HepG2 (cell line): Measurements from ENCODE around the gene COQ7. TPM values are rescaled to one million over a fixed set of nuclear protein-coding genes. Genes with fewer than 3 reads are reported as not detected.

ENCODE experiments used
- ATAC-seq: fragments of 200-7000 bp; cut with Tn5 transposase; 3 replicates; pipeline ENCODE4 v1.9.1; 2020; ENCODE audit warnings: mild to moderate bottlenecking, moderate library complexity
- BruUV-seq: library from RNA; stranded (reverse); fragments of 400-500 nt; replicated peaks from 2 replicates; lab custom pipeline; 2021; lab: Mats Ljungman, UMichigan
- CTCF ChIA-PET: fragments of 300-600 bp; formaldehyde crosslinking; extraction: SDS; loops from one replicate; lab custom pipeline; 2021; ENCODE audit warnings: low total read pairs, inconsistent platforms, low intra/inter-chr PET ratio; lab: Yijun Ruan, JAX
- POLR2A ChIA-PET: fragments of 350-600 bp; sonication (Branson Sonifier 250); formaldehyde crosslinking; loops from one replicate; lab custom pipeline; 2020; ENCODE audit warnings: antibody characterized with exemption, inconsistent platforms; lab: Yijun Ruan, JAX
- DNase-seq: peaks from one replicate; pipeline ENCODE4 v3.0.0-alpha.2; 2015; ENCODE audit warnings: low spot score
- FAIRE-seq: peaks from 3 replicates; lab custom pipeline; 2011; peaks lifted over from hg19 to GRCh38; lab: Jason Lieb, UNC
- H2AFZ ChIP-seq: one replicate; pipeline ENCODE4 v1.6.1; 2011; ENCODE audit warnings: low read length, inconsistent platforms
- H3K27ac ChIP-seq: fragments of 300-600 bp; 3 replicates; pipeline ENCODE4 v1.8.0; 2011; ENCODE audit warnings: mixed run types, mild to moderate bottlenecking, mixed read lengths, low read length, inconsistent platforms; ENCODE audit not compliant: insufficient read depth; ENCODE audit errors: extremely low read length
- H3K27me3 ChIP-seq, 2 experiments: fragments of 200-600 bp in 1 of 2; 2 replicates in 1 of 2; 3 replicates in 1 of 2; pipeline versions ENCODE4 v1.6.0 to v1.8.0; 2011; ENCODE audit warnings: low read length in 2 of 2, mild to moderate bottlenecking in 2 of 2, moderate library complexity in 2 of 2, inconsistent platforms in 1 of 2; ENCODE audit not compliant: insufficient read depth in 2 of 2, control insufficient read depth in 1 of 2
- H3K36me3 ChIP-seq, 2 experiments: fragments of 200-600 bp in 1 of 2; replicated peaks in 1 of 2; 2 replicates in 1 of 2; 3 replicates in 1 of 2; pipeline versions ENCODE4 v1.5.1 to v1.8.0; 2011; ENCODE audit warnings: low read length in 2 of 2, inconsistent platforms in 1 of 2; ENCODE audit not compliant: insufficient read depth in 2 of 2, control insufficient read depth in 1 of 2
- H3K4me1 ChIP-seq: 2 replicates; pipeline ENCODE4 v1.5.1; 2012; ENCODE audit warnings: low read length, inconsistent platforms; ENCODE audit not compliant: insufficient read depth
- H3K4me2 ChIP-seq: 2 replicates; pipeline ENCODE4 v1.6.0; 2011; ENCODE audit warnings: low read depth, low read length, inconsistent platforms
- H3K4me3 ChIP-seq, 3 experiments: fragments of 200-600 bp in 1 of 3; sonication (generic), shearing (Covaris generic) in 1 of 3; replicated peaks in 1 of 3; 2 replicates each; pipeline ENCODE4 v1.5.1; 2011 to 2016; ENCODE audit warnings: low read length in 3 of 3, inconsistent platforms in 2 of 3, low read depth in 2 of 3, mild to moderate bottlenecking in 2 of 3, control low read depth in 1 of 3, mixed read lengths in 1 of 3; ENCODE audit not compliant: insufficient read depth in 1 of 3
- H3K79me2 ChIP-seq: one replicate; pipeline ENCODE4 v1.6.1; 2011; ENCODE audit warnings: low read length, inconsistent platforms; ENCODE audit not compliant: insufficient read depth
- H3K9ac ChIP-seq: 2 replicates; pipeline ENCODE4 v1.6.0; 2011; ENCODE audit warnings: mild to moderate bottlenecking, low read depth, low read length, inconsistent platforms; ENCODE audit not compliant: insufficient read depth
- H3K9me3 ChIP-seq: 2 replicates; pipeline ENCODE4 v1.5.1; 2012; ENCODE audit warnings: mild to moderate bottlenecking, low read length
- H4K20me1 ChIP-seq: 2 replicates; pipeline ENCODE4 v1.6.0; 2011; ENCODE audit warnings: inconsistent platforms, mild to moderate bottlenecking, low read length, moderate library complexity; ENCODE audit not compliant: insufficient read depth
- AHR ChIP-seq: IDR thresholded peaks from 2 replicates; pipeline ENCODE4 v1.6.1; 2018; ENCODE audit warnings: missing genetic modification reagents, missing compliant biosample characterization
- ARNTL ChIP-seq: sonication (generic); formaldehyde crosslinking; IDR thresholded peaks from 2 replicates; pipeline ENCODE4 v1.4.0; 2020; ENCODE audit warnings: mild to moderate bottlenecking, missing genetic modification reagents
- BRD4 ChIP-seq: sonication (generic); formaldehyde crosslinking; IDR thresholded peaks from 2 replicates; pipeline ENCODE4 v1.4.0; 2020; ENCODE audit warnings: missing genetic modification reagents
- ESRRA ChIP-seq: sonication (generic); formaldehyde crosslinking; IDR thresholded peaks from 2 replicates; pipeline ENCODE4 v1.5.1; 2020; ENCODE audit warnings: mild to moderate bottlenecking, low read depth, missing genetic modification reagents
- HNRNPL ChIP-seq: fragments of 200-400 bp; formaldehyde crosslinking; IDR thresholded peaks from 2 replicates; pipeline ENCODE4 v1.6.1; 2017; ENCODE audit warnings: mild to moderate bottlenecking, low read depth, low read length
- KLF16 ChIP-seq, 2 experiments: sonication (generic) in 1 of 2; formaldehyde crosslinking in 1 of 2; IDR thresholded peaks; 2 replicates each; pipeline versions ENCODE4 v1.6.1 to v1.8.0; 2016 to 2023; ENCODE audit warnings: missing genetic modification reagents in 2 of 2, missing compliant biosample characterization in 1 of 2
- NR2F1 ChIP-seq, 2 experiments: fragments of 450-650 bp in 1 of 2; formaldehyde crosslinking in 1 of 2; IDR thresholded peaks; 2 replicates each; pipeline versions ENCODE4 v1.5.0 to v1.6.1; 2016 to 2020; ENCODE audit warnings: mild to moderate bottlenecking in 1 of 2, missing compliant biosample characterization in 1 of 2, missing genetic modification reagents in 1 of 2, moderate library complexity in 1 of 2
- RBM22 ChIP-seq: fragments of 200-400 bp; formaldehyde crosslinking; optimal IDR thresholded peaks from 2 replicates; pipeline ENCODE3; 2017; ENCODE audit warnings: mild to moderate bottlenecking, low read length, moderate library complexity
- TAF1 ChIP-seq: sonication (generic); formaldehyde crosslinking; IDR thresholded peaks from 2 replicates; pipeline ENCODE4 v1.4.0; 2020; ENCODE audit warnings: missing genetic modification reagents
- ZBTB42 ChIP-seq: sonication (generic); formaldehyde crosslinking; IDR thresholded peaks from 2 replicates; pipeline ENCODE4 v1.5.0; 2020; ENCODE audit warnings: mild to moderate bottlenecking, missing genetic modification reagents
- ZC3H13 ChIP-seq: sonication (generic); formaldehyde crosslinking; IDR thresholded peaks from 2 replicates; pipeline ENCODE4 v1.8.1; 2023; ENCODE audit warnings: mild to moderate bottlenecking, missing genetic modification reagents, moderate library complexity
- ZNF10 ChIP-seq: sonication (generic); formaldehyde crosslinking; IDR thresholded peaks from 2 replicates; pipeline ENCODE4 v1.4.0; 2020; ENCODE audit warnings: mild to moderate bottlenecking, low read depth, missing genetic modification reagents, borderline replicate concordance
- ZNF292 ChIP-seq: sonication (generic); formaldehyde crosslinking; IDR thresholded peaks from 2 replicates; pipeline ENCODE4 v1.8.1; 2022; ENCODE audit warnings: mild to moderate bottlenecking, low read depth, missing genetic modification reagents, borderline replicate concordance
- WGBS: methylation state at CpG from one replicate; pipeline ENCODE4 v1.1.6; 2017; ENCODE audit warnings: low lambda C conversion rate; 5-methylcytosine and 5-hydroxymethylcytosine counted together
- in situ Hi-C: cut with HindIII; loops from 2 replicates; pipeline ENCODE4 v1.10.0; 2017; ENCODE audit warnings: low pct_unique_long_range_greater_than_20kb; ENCODE audit not compliant: extremely low pct_ligation_motif_present
- intact Hi-C: fragments of 100-400 bp; cut with micrococcal nuclease; formaldehyde crosslinking; loops from one replicate; pipeline ENCODE4 v1.10.0; 2022; ENCODE audit not compliant: unreplicated experiment
- polyA plus RNA-seq, 8 experiments: library from polyadenylated mRNA; depleted of rRNA in 3 of 8; stranded (reverse) in 7 of 8; unstranded in 1 of 8; fragments of >200 nt; fragmentation: Illumina TruSeq in 4 of 8; extraction: Trizol in 4 of 8; gene quantifications; 2 replicates each; pipeline versions ENCODE4 v1.2.1 to v1.2.3, GENCODE V29; 2011 to 2016; ENCODE audit warnings: low read depth in 4 of 8, missing spikeins in 1 of 8, mixed read lengths in 1 of 8; ENCODE audit not compliant: insufficient read depth in 1 of 8
- total RNA-seq, 5 experiments: library from RNA; depleted of rRNA; stranded (reverse); fragments of >200 nt; fragmentation: Illumina TruSeq; extraction: Trizol; gene quantifications; 2 replicates each; pipeline ENCODE4 v1.2.3, GENCODE V29; 2016; ENCODE audit warnings: low read depth in 1 of 5
- TF ChIP-seq, protein P1 (sequence below): sonication (generic); formaldehyde crosslinking; IDR thresholded peaks from 2 replicates; pipeline ENCODE4 v1.5.0; 2020; ENCODE audit warnings: mild to moderate bottlenecking, missing genetic modification reagents
- TF ChIP-seq, protein P2 (sequence below): sonication (generic); formaldehyde crosslinking; IDR thresholded peaks from 2 replicates; pipeline ENCODE4 v1.4.0; 2020; ENCODE audit warnings: low read depth, missing genetic modification reagents

Gene COQ7
- total and polyA plus RNA-seq, 2 of the 13 experiments (the other 11 are each of a cell fraction or from before 2014, with no cell fraction given): 20.1 to 45.7 TPM

DNA sequence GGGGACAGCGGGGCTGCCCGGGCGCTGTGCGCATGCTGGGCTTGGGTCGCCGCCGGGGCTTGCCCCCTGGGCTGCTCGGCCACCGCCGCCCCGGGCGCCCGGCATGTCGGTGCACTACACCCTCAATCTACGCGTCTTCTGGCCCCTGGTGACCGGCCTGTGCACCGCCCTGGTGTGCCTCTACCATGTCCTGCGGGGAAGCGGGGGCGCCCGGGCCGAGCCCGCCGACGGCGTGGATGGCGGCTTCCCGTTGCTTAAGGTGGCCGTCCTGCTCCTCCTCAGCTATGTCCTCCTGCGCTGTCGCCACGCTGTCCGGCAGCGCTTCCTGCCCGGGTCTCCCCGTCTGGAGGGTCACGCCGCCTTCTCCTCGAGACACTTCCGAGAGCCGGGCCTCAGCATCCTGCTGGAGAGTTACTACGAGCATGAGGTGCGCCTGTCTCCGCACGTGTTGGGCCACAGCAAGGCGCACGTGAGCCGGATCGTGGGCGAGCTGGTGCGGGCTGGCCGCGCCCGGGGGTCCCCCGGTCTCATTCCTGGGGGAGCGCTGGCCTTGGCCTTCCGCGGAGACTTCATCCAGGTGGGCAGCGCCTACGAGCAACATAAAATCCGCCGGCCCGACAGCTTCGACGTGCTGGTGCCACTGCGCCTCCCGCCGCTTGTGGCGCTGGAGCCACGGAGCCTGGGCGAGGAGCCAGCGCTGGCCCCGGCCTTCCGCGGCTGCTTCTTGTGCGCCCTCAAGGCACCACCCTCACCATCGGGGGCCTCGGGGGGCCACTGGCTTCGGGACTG, 47.1 kb downstream of the COQ7 start (continued):
- TF ChIP-seq ZNF10 (no peak), AHR (CRISPR knock-in tag) (peak; percentile 22; the same call in 1 of the 2 replicates), NR2F1 (CRISPR knock-in tag; IDR thresholded peaks at IDR 0.05) (no peak), RBM22 (no peak), TAF1 (no peak; the same call in none of the 2 replicates), HNRNPL (no peak), KLF16 (CRISPR knock-in tag; IDR thresholded peaks at IDR 0.05) (no peak; a peak in 1 of 4 replicates), BRD4 (CRISPR knock-in tag) (peak; percentile 95)

DNA sequence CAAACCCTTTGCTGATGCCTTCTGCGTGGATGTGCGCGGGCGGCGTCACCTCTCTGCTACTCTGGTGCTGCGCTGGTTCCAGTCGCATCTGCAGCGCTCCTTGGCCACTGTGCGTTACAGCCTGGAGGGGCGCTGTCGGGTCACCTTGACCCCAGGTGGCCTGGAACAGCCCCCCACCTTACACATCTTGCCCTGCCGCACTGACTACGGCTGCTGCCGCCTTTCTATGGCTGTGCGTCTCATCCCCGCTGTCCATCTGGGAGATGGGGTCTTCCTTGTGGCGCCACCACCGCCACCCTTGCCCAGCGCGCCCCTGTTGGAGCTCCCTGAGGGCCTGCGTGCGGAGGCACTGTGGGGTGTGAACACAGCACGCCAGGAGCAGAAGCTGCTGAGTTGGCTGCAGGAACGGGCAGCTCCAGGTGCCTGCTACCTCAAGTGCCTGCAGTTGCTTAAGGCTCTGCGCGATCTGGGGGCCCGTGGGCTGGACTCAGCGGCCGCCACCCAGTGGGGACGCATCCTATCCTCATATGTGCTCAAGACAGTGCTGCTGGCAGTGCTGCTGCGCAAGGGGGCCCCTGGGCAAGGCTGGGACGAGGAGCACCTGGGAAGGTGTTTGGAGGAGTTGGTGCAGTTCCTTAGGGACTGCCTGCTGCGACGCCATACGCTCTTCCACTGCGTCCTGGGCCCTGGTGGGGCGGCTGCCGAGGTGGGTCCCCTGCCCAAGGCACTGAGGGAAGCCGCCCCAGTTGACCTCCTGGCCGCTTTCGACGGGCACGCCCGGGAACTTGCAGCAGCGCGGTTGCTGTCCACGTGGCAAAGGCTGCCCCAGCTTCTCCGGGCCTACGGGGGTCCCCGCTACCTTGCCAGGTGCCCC, 48.0 kb downstream of the COQ7 start:
- ChIA-PET POLR2A (interaction anchor here (1.3 to 12.1 kb wide), 2 partner anchors 20 to 30 kb away, joined by 3 to 239 read pairs; no protein-coding TSS in a partner anchor), CTCF (no interaction called here)
- H3K27ac ChIP-seq: no peak overlapping the region
- FAIRE-seq (no peak), ATAC-seq (no peak), DNase-seq (no peak)
- BruUV-seq: no TSS peak
- H3K4me3 ChIP-seq: peak overlapping the region in 2 of 3 experiments; percentile 78 to 88; a peak in 3 of 6 replicates
- peak overlapping the region; percentile 99 for H3K4me2 ChIP-seq
- H3K36me3 ChIP-seq: no peaks in the 10 kb centered on the region; a peak in 1 of 5 replicates
- no peak overlapping the region for H3K9ac ChIP-seq
- H2AFZ ChIP-seq: no peak overlapping the region
- no peaks in the 10 kb centered on the region for H4K20me1 ChIP-seq
- H3K4me1 ChIP-seq: peaks cover 73% of the 10 kb centered on the region
- intact Hi-C loops (no loop called here), in situ Hi-C loops (no loop called here)
- H3K27me3 ChIP-seq: no peaks in the 10 kb centered on the region
- H3K9me3 ChIP-seq: no peaks in the 10 kb centered on the region
- WGBS: 96% methylated on average over 46 of the region's 50 CpGs
- H3K79me2 ChIP-seq: peaks cover 5% of the 10 kb centered on the region
- TF ChIP-seq ARNTL (0 out of 2 replicates have a peak, but pooled peaks have one; percentile 12), ESRRA (0 out of 2 replicates have a peak, but pooled peaks have one; percentile 10), ZBTB42 (CRISPR knock-in tag) (0 out of 2 replicates have a peak, but pooled peaks have one; percentile 32), ZNF292 (CRISPR knock-in tag) (peak; percentile 49; the same call in 1 of the 2 replicates), ZC3H13 (CRISPR knock-in tag) (peak; percentile 82)
- TF ChIP-seq, protein P1, sequence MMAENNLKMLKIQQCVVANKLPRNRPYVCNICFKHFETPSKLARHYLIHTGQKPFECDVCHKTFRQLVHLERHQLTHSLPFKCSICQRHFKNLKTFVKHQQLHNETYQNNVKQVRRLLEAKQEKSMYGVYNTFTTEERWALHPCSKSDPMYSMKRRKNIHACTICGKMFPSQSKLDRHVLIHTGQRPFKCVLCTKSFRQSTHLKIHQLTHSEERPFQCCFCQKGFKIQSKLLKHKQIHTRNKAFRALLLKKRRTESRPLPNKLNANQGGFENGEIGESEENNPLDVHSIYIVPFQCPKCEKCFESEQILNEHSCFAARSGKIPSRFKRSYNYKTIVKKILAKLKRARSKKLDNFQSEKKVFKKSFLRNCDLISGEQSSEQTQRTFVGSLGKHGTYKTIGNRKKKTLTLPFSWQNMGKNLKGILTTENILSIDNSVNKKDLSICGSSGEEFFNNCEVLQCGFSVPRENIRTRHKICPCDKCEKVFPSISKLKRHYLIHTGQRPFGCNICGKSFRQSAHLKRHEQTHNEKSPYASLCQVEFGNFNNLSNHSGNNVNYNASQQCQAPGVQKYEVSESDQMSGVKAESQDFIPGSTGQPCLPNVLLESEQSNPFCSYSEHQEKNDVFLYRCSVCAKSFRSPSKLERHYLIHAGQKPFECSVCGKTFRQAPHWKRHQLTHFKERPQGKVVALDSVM (CRISPR knock-in tag): no peak
- TF ChIP-seq, protein P2, sequence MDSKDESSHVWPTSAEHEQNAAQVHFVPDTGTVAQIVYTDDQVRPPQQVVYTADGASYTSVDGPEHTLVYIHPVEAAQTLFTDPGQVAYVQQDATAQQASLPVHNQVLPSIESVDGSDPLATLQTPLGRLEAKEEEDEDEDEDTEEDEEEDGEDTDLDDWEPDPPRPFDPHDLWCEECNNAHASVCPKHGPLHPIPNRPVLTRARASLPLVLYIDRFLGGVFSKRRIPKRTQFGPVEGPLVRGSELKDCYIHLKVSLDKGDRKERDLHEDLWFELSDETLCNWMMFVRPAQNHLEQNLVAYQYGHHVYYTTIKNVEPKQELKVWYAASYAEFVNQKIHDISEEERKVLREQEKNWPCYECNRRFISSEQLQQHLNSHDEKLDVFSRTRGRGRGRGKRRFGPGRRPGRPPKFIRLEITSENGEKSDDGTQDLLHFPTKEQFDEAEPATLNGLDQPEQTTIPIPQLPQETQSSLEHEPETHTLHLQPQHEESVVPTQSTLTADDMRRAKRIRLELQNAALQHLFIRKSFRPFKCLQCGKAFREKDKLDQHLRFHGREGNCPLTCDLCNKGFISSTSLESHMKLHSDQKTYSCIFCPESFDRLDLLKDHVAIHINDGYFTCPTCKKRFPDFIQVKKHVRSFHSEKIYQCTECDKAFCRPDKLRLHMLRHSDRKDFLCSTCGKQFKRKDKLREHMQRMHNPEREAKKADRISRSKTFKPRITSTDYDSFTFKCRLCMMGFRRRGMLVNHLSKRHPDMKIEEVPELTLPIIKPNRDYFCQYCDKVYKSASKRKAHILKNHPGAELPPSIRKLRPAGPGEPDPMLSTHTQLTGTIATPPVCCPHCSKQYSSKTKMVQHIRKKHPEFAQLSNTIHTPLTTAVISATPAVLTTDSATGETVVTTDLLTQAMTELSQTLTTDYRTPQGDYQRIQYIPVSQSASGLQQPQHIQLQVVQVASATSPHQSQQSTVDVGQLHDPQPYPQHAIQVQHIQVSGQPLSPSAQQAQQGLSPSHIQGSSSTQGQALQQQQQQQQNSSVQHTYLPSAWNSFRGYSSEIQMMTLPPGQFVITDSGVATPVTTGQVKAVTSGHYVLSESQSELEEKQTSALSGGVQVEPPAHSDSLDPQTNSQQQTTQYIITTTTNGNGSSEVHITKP (CRISPR knock-in tag): no peak
